Gastroesophageal sphincter (tissue), 4 donors: ENCODE results near the gene ST7. TPM values are rescaled to one million over a fixed set of nuclear protein-coding genes. Genes with fewer than 3 reads are reported as not detected.

ENCODE experiments used
- ATAC-seq: fragments of 150-250 bp; one replicate; pipeline ENCODE4 v1.9.1; 2016; ENCODE audit warnings: mild to moderate bottlenecking, moderate library complexity
- H3K27ac ChIP-seq, 4 donors: fragments of 200-600 bp; sonication (generic) in 3 of 4; 1 replicate in 3 of 4; 2 replicates in 1 of 4; pipeline ENCODE4 v1.5.1; 2016 to 2019
- H3K27me3 ChIP-seq: fragments of 200-600 bp; sonication (generic); one replicate; pipeline ENCODE4 v1.5.1; 2019
- H3K36me3 ChIP-seq, 2 donors: fragments of 200-600 bp; sonication (generic); one replicate each; pipeline ENCODE4 v1.5.1; 2019; ENCODE audit warnings: control low read depth in 1 of 2
- H3K4me1 ChIP-seq, 3 donors: fragments of 200-600 bp; sonication (generic); 1 replicate in 2 of 3; 2 replicates in 1 of 3; pipeline ENCODE4 v1.5.1; 2016 to 2019; ENCODE audit warnings: control low read depth in 2 of 3
- H3K4me3 ChIP-seq, 2 donors: fragments of 200-600 bp; sonication (generic); one replicate each; pipeline ENCODE4 v1.5.1; 2019; ENCODE audit warnings: mild to moderate bottlenecking in 1 of 2, moderate library complexity in 1 of 2
- H3K9me3 ChIP-seq, 3 donors: fragments of 200-600 bp; sonication (generic); one replicate each; pipeline ENCODE4 v1.5.1; 2017 to 2019; ENCODE audit warnings: control low read depth in 2 of 3
- EP300 ChIP-seq: sonication (generic); formaldehyde crosslinking; IDR thresholded peaks from one replicate; pipeline ENCODE4 v1.6.1; 2017; ENCODE audit warnings: antibody characterized with exemption, mild to moderate bottlenecking
- POLR2A ChIP-seq, 2 donors: fragments of 450-650 bp; IDR thresholded peaks; one replicate each; pipeline ENCODE4 v1.6.1; 2017; ENCODE audit warnings: antibody characterized with exemption in 2 of 2, mild to moderate bottlenecking in 2 of 2, moderate library complexity in 1 of 2
- POLR2AphosphoS5 ChIP-seq: sonication (generic); formaldehyde crosslinking; IDR thresholded peaks from one replicate; pipeline ENCODE4 v1.6.1; 2017; ENCODE audit warnings: antibody characterized with exemption
- WGBS, 2 donors: methylation state at CpG; one replicate each; pipeline ENCODE4 v1.1.5; 2018; ENCODE audit warnings: low coverage in 1 of 2; 5-methylcytosine and 5-hydroxymethylcytosine counted together
- total RNA-seq, 4 donors: library from RNA; depleted of rRNA; stranded (reverse); fragments of >200 nt; gene quantifications; one replicate each; pipeline ENCODE4 v1.1.0, GENCODE V29; 2016
- TF ChIP-seq, protein P1 (sequence below), 4 experiments: fragments of 200-600 bp in 2 of 4; fragments of 450-650 bp in 2 of 4; sonication (generic) in 1 of 4; IDR thresholded peaks; one replicate each; pipeline ENCODE4 v1.5.1; 2017 to 2019; ENCODE audit warnings: antibody characterized with exemption in 4 of 4, mild to moderate bottlenecking in 2 of 4, moderate library complexity in 2 of 4

Gene ST7
- total RNA-seq, 4 donors from 2014 or later, result 19.1 to 43.9 (median 24.2) TPM

DNA sequence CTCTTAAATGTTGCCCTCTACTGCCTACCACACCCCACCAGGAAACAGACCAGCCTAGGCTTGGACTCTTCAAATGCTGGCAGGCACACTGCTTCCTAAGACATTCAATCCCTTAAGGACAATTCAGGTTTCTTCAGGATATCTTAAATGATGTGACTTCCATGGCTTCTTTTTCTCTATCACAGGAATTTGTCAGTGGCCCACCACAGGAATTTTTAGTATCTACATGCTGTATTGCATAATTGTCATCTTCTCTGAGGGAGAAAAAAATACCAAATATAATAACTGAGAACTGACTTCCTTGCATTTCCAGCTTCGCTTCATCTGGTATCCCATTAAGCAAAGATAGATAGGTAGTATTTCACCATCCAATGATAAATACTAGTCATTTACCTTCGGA is 240.3 kb downstream of the ST7 start:
- peaks cover 0 to 58% of the 10 kb centered on the region in 2 donors for H3K36me3 ChIP-seq
- H3K4me3 ChIP-seq, result no peak overlapping the region
- H3K9me3 ChIP-seq, result no peaks in the 10 kb centered on the region
- 67 to 92% methylated on average over 2 of the region's 2 CpGs for WGBS, 2 donors
- H3K27me3 ChIP-seq, result no peaks in the 10 kb centered on the region
- ATAC-seq, result no peak
- H3K27ac ChIP-seq, result no peak overlapping the region
- no peak for TF ChIP-seq POLR2AphosphoS5
- TF ChIP-seq, protein P1, sequence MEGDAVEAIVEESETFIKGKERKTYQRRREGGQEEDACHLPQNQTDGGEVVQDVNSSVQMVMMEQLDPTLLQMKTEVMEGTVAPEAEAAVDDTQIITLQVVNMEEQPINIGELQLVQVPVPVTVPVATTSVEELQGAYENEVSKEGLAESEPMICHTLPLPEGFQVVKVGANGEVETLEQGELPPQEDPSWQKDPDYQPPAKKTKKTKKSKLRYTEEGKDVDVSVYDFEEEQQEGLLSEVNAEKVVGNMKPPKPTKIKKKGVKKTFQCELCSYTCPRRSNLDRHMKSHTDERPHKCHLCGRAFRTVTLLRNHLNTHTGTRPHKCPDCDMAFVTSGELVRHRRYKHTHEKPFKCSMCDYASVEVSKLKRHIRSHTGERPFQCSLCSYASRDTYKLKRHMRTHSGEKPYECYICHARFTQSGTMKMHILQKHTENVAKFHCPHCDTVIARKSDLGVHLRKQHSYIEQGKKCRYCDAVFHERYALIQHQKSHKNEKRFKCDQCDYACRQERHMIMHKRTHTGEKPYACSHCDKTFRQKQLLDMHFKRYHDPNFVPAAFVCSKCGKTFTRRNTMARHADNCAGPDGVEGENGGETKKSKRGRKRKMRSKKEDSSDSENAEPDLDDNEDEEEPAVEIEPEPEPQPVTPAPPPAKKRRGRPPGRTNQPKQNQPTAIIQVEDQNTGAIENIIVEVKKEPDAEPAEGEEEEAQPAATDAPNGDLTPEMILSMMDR (IDR thresholded peaks at IDR 0.05), result no peak
- no peak for TF ChIP-seq POLR2A (IDR thresholded peaks at IDR 0.05)
- no peak for TF ChIP-seq EP300
- no peaks in the 10 kb centered on the region for H3K4me1 ChIP-seq

DNA sequence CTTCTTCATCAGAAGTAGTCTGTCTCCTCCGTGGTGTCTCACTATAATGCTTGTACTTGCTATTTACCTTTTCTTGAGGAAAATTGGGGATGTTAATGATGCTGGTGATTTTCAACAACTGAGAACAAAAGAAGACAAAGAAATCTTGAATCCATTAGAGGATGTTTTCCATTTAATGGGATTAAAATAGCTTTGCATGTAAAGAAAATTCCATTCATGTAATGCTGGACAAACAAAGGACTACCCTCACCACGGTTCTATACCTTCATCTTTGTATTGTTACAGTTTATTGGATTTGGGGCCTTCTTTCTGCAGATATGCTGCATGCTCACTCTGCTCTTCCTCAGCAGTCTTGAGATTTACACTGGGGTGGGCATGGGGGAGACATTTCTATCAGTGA is 241.1 kb downstream of the ST7 start:
- 75 to 82% methylated on average over 1 to 2 of the region's 2 CpGs for WGBS, 2 donors
- no peak for ATAC-seq
- H3K27me3 ChIP-seq, result no peaks in the 10 kb centered on the region
- H3K9me3 ChIP-seq, result no peaks in the 10 kb centered on the region
- no peak for TF ChIP-seq EP300
- no peak for TF ChIP-seq POLR2A (IDR thresholded peaks at IDR 0.05)
- TF ChIP-seq POLR2AphosphoS5, result no peak
- TF ChIP-seq, protein P1 (IDR thresholded peaks at IDR 0.05), result no peak
- H3K4me1 ChIP-seq, result no peaks in the 10 kb centered on the region
- peaks cover 0 to 61% of the 10 kb centered on the region in 2 donors for H3K36me3 ChIP-seq
- H3K4me3 ChIP-seq, result no peak overlapping the region
- no peak overlapping the region for H3K27ac ChIP-seq

DNA sequence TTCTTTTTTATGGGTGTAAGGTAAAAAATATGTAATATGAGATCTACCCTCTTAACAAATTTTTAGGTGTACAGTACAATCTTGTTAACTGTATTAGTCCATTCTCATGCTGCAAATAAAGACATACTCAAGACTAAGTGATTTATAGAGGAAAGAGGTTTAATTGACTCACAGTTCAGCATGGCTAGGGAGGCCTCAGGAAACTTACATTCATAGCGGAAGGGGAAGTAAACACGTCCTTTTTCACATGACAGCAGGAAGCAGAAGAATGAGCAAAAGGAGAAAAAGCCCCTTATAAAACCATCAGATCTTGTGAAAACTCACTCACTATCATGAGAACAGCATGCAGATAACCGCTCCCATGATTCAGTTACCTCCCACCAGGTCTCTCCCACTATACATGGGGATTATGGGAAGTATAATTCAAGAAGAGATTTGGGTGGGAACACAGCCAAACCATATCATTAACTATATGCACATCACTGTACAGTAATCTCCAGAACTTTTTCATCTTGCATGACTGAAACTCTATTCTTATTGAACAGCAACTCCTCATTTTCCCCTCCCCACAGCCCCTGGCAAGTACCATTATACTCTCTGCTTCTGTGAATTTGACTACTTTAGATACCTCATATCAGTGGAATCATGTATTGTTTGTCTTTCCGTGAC is 242.2 kb downstream of the ST7 start:
- H3K27ac ChIP-seq, result no peak overlapping the region
- no peaks in the 10 kb centered on the region for H3K4me1 ChIP-seq
- TF ChIP-seq EP300 (no peak), POLR2AphosphoS5 (no peak), POLR2A (IDR thresholded peaks at IDR 0.05) (no peak)
- TF ChIP-seq, protein P1 (IDR thresholded peaks at IDR 0.05), result no peak
- no peak overlapping the region for H3K4me3 ChIP-seq
- ATAC-seq, result no peak
- 80 to 89% methylated on average over 3 to 4 of the region's 4 CpGs for WGBS, 2 donors
- peaks cover 0 to 56% of the 10 kb centered on the region in 2 donors for H3K36me3 ChIP-seq
- no peaks in the 10 kb centered on the region for H3K27me3 ChIP-seq
- H3K9me3 ChIP-seq, result no peaks in the 10 kb centered on the region

DNA sequence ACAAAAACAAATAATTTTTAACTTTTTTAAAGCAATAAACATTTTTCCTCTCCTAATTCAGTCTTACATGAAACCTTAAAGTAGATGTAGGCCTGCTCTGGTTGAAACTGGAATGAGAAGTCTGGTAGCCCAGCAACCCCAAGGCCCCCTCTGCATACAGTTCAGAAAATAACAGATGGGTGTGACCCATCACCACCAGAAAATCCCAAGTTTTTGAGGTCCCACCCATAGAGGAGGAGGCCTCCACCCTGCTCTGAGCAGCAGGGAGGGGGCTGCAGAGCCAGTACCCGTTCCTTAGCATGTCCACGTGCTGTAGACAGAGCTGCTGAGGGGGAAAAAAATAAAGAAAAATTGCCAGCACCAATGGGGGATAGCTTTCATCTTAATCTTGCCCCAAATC is 246.8 kb downstream of the ST7 start:
- Histone ChIP-seq H3K27ac (no peak overlapping the region), H3K36me3 (peaks cover 0 to 44% of the 10 kb centered on the region in 2 donors), H3K4me1 (no peaks in the 10 kb centered on the region), H3K4me3 (no peak overlapping the region), H3K27me3 (no peaks in the 10 kb centered on the region), H3K9me3 (no peaks in the 10 kb centered on the region)
- no CpG with 5 or more reads among the region's 2 CpGs for WGBS, 2 donors
- TF ChIP-seq POLR2A (IDR thresholded peaks at IDR 0.05) (no peak), POLR2AphosphoS5 (no peak), EP300 (no peak)
- TF ChIP-seq, protein P1 (IDR thresholded peaks at IDR 0.05), result no peak
- ATAC-seq, result no peak

DNA sequence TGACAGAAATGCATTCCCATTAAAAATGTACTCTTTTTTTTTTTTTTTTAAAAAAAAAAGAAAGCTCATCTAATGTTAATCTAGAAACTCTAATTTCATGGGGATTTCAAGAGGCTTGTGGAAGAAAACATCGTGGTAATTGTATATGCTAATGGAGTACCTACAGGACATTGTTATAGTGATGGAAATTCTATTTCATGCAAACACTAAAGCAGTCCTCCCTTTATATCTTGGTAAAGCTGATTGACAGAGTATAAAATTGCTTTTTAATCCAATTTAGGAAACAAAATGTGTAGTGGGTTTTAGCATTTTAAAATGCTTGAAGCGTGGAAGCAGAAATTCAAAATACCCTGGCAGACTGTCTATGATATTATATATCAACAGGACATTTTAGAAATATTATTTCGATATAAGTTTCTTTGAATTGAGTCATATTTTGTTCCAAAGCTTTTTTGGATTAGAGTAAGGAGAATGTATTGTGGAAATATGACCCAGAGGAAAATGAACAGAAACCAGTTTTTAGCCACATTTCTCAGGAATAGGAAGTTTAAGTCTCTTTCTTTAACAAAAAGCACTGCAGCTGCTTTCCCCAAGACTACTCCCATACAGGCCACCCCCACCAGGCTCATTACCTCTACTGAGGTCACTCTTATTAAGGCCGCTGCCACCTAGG is 247.6 kb downstream of the ST7 start:
- no peak for TF ChIP-seq POLR2AphosphoS5
- TF ChIP-seq, protein P1 (IDR thresholded peaks at IDR 0.05), result no peak
- no peak for TF ChIP-seq POLR2A (IDR thresholded peaks at IDR 0.05)
- TF ChIP-seq EP300, result no peak
- Histone ChIP-seq H3K27ac (no peak overlapping the region), H3K27me3 (no peaks in the 10 kb centered on the region), H3K4me3 (no peak overlapping the region), H3K36me3 (peaks cover 0 to 44% of the 10 kb centered on the region in 2 donors), H3K4me1 (no peaks in the 10 kb centered on the region), H3K9me3 (no peaks in the 10 kb centered on the region)
- ATAC-seq, result no peak
- 78 to 85% methylated on average over 4 of the region's 4 CpGs for WGBS, 2 donors
